HepG2 (cell line): ENCODE measurements around the gene PPM1H.

ENCODE experiments used
- FOXK2 ChIP-seq: fragments of 450-650 bp; IDR thresholded peaks from 2 replicates; pipeline ENCODE4 v1.6.1; 2016
- GABPB1 ChIP-seq: IDR thresholded peaks from 2 replicates; pipeline ENCODE4 v1.6.1; 2016; ENCODE audit warnings: mild to moderate bottlenecking, missing genetic modification reagents, moderate library complexity, missing compliant biosample characterization
- PHF8 ChIP-seq: sonication (generic); formaldehyde crosslinking; IDR thresholded peaks from 2 replicates; pipeline ENCODE4 v1.5.0; 2020; ENCODE audit warnings: missing genetic modification reagents
- ZZZ3 ChIP-seq: sonication (generic); formaldehyde crosslinking; IDR thresholded peaks from 2 replicates; pipeline ENCODE4 v1.4.0; 2020; ENCODE audit warnings: missing genetic modification reagents, mild to moderate bottlenecking, borderline replicate concordance
- TF ChIP-seq, protein P1 (sequence below): sonication (generic); formaldehyde crosslinking; IDR thresholded peaks from 2 replicates; pipeline ENCODE4 v1.4.0; 2020; ENCODE audit warnings: missing genetic modification reagents, mild to moderate bottlenecking, borderline replicate concordance

DNA sequence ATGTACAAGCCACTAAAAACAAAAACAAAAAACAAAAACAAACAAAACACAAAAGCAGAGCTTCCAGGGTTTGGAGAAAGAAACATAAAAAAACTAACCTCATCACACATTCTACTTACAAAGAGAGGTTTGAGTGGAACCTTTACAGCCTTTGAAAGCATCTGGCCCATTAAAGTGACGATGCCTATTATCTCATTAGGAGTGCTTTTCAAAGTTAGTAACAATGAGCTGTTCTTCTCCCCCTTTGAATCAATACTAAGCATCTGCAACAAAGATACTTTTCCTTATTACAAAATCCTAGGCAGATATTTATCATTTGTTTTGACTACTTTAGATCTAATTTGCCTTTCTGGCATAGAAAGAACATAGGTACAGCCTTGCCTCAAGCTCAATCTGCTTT lies 217.3 kb downstream of the PPM1H start:
- TF ChIP-seq, protein P1, sequence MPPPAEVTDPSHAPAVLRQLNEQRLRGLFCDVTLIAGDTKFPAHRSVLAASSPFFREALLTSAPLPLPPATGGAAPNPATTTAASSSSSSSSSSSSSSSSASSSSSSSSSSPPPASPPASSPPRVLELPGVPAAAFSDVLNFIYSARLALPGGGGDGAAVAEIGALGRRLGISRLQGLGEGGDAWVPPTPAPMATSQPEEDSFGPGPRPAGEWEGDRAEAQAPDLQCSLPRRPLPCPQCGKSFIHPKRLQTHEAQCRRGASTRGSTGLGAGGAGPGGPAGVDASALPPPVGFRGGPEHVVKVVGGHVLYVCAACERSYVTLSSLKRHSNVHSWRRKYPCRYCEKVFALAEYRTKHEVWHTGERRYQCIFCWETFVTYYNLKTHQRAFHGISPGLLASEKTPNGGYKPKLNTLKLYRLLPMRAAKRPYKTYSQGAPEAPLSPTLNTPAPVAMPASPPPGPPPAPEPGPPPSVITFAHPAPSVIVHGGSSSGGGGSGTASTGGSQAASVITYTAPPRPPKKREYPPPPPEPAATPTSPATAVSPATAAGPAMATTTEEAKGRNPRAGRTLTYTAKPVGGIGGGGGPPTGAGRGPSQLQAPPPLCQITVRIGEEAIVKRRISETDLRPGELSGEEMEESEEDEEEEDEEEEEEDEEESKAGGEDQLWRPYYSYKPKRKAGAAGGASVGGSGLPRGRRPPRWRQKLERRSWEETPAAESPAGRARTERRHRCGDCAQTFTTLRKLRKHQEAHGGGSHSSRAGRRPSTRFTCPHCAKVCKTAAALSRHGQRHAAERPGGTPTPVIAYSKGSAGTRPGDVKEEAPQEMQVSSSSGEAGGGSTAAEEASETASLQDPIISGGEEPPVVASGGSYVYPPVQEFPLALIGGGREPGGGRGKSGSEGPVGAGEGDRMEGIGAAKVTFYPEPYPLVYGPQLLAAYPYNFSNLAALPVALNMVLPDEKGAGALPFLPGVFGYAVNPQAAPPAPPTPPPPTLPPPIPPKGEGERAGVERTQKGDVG (CRISPR knock-in tag) = no peak
- no peak for TF ChIP-seq PHF8 (CRISPR knock-in tag)
- no peak for TF ChIP-seq GABPB1
- no peak for TF ChIP-seq ZZZ3
- no peak for TF ChIP-seq FOXK2
